ENCODE results near the gene DAGLB. TPM values are rescaled to one million over a fixed set of nuclear protein-coding genes. Genes with fewer than 3 reads are reported as not detected.

Gene DAGLB
- total RNA-seq, 2 donors from 2014 or later, result 22.7 to 24.5 TPM

DNA sequence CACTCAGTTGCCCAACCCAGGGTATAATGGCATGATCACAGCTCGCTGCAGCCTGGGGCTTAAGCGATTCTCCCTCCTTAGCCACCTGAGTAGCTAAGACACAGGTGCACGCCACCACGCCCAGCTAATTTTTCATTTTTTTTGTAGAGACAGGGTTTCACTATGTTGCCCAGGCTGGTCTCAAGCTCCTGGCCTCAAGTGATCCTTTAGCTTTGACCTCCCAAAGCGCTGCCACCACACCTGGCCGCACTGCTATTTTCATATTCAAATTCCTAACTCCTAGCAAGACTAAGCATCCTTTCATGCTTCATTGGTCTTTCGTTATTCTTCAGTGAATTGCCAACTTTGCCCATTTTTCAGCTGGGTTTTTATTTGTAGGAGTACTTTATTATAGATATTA lies 30.4 kb upstream of the DAGLB start:
- Mint-ChIP-seq H3K36me3 (ENCODE audit: low read depth) (peaks cover 22% of the 10 kb centered on the region), H3K9me3 (no peaks in the 10 kb centered on the region), H3K4me1 (peaks cover 11% of the 10 kb centered on the region), H3K27ac (no peak overlapping the region), H3K27me3 (ENCODE audit: insufficient read depth) (no peaks in the 10 kb centered on the region), H3K4me3 (no peak overlapping the region)
- Histone ChIP-seq H3K27me3 (ENCODE audit: control insufficient read depth, insufficient read depth, low read length, poor library complexity, severe bottlenecking) (no peaks in the 10 kb centered on the region), H3K36me3 (ENCODE audit: control insufficient read depth, insufficient read depth, low read length) (peaks cover 44% of the 10 kb centered on the region), H3K9me3 (ENCODE audit: control insufficient read depth, low read length) (no peaks in the 10 kb centered on the region), H3K4me1 (ENCODE audit: control insufficient read depth, insufficient read depth, low read length) (no peaks in the 10 kb centered on the region), H3K27ac (ENCODE audit: low read depth, low read length) (no peak overlapping the region), H3K4me3 (ENCODE audit: low read length) (no peak overlapping the region), H3K9ac (ENCODE audit: extremely low read depth, low read length, poor library complexity, severe bottlenecking) (no peak overlapping the region)
- TF ChIP-seq, protein P1, sequence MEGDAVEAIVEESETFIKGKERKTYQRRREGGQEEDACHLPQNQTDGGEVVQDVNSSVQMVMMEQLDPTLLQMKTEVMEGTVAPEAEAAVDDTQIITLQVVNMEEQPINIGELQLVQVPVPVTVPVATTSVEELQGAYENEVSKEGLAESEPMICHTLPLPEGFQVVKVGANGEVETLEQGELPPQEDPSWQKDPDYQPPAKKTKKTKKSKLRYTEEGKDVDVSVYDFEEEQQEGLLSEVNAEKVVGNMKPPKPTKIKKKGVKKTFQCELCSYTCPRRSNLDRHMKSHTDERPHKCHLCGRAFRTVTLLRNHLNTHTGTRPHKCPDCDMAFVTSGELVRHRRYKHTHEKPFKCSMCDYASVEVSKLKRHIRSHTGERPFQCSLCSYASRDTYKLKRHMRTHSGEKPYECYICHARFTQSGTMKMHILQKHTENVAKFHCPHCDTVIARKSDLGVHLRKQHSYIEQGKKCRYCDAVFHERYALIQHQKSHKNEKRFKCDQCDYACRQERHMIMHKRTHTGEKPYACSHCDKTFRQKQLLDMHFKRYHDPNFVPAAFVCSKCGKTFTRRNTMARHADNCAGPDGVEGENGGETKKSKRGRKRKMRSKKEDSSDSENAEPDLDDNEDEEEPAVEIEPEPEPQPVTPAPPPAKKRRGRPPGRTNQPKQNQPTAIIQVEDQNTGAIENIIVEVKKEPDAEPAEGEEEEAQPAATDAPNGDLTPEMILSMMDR (conservative IDR thresholded peaks at IDR 0.05), result no peak
- no peak for DNase-seq
- WGBS, 2 experiments (ENCODE audit: insufficient coverage in 1 of 2, insufficient read length in 1 of 2), result 87 to 96% methylated on average over 4 to 7 of the region's 7 CpGs

DNA sequence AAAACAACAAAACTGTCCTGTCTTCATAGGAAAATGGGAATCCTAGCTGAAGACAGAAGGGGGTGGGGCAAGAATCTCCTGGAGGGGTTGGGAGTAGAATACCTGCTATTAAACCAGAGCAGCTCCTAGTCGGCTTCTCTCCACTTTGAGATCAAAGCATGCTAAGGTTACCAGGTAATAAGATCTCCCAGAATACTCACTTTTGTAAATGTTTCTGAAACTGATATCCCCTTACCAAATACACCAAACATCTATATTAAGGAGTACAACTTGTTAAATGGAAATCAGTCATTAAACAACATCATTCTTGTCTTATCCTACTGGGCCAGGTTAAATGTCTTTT lies 29.5 kb upstream of the DAGLB start:
- Mint-ChIP-seq H3K27me3 (ENCODE audit: insufficient read depth) (no peaks in the 10 kb centered on the region), H3K4me3 (no peak overlapping the region), H3K27ac (no peak overlapping the region), H3K4me1 (peaks cover 9% of the 10 kb centered on the region), H3K36me3 (ENCODE audit: low read depth) (peaks cover 26% of the 10 kb centered on the region), H3K9me3 (no peaks in the 10 kb centered on the region)
- TF ChIP-seq, protein P1 (conservative IDR thresholded peaks at IDR 0.05), result no peak
- Histone ChIP-seq H3K9ac (ENCODE audit: extremely low read depth, low read length, poor library complexity, severe bottlenecking) (no peak overlapping the region), H3K27me3 (ENCODE audit: control insufficient read depth, insufficient read depth, low read length, poor library complexity, severe bottlenecking) (no peaks in the 10 kb centered on the region), H3K36me3 (ENCODE audit: control insufficient read depth, insufficient read depth, low read length) (peaks cover 51% of the 10 kb centered on the region), H3K9me3 (ENCODE audit: control insufficient read depth, low read length) (no peaks in the 10 kb centered on the region), H3K4me1 (ENCODE audit: control insufficient read depth, insufficient read depth, low read length) (no peaks in the 10 kb centered on the region), H3K27ac (ENCODE audit: low read depth, low read length) (no peak overlapping the region), H3K4me3 (ENCODE audit: low read length) (no peak overlapping the region)
- DNase-seq, result no peak
- 91 to 100% methylated on average over 1 of the region's 1 CpG for WGBS, 2 experiments (ENCODE audit: insufficient coverage in 1 of 2, insufficient read length in 1 of 2)

DNA sequence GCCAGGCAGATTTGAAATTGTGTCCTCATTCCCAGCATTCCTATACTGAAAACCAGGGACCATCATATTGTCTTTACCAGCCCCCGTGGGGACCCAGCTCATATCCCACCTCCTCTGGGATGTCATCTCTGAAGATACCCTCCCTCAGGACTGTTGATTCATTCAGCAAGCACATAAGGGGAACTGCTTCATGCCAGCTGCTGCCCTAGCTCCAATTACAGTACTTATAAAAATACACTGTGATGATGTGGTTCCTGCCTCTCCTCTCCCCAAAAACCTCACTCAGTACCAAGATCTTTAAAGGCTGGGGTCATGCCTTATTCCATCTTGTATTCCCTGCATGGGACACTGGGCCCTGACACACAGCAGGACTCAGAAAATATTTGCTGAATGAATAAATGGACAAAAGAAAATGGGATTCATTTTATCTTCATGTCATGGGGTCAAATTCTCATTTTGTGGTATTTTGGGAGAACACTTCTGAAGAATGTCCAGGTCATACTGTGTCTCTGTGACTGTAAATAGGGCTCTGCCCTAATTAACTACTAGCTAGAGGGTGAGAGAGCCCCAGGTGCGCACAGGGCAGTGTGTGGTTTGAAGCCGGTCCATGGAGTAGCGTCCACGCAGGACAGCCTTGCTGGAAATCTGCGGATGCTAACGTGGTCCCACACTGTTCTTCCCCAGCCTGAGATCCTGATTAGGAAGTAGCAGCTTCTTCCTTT lies 29.0 kb upstream of the DAGLB start:
- Mint-ChIP-seq H3K36me3 (ENCODE audit: low read depth) (peaks cover 30% of the 10 kb centered on the region), H3K27me3 (ENCODE audit: insufficient read depth) (no peaks in the 10 kb centered on the region), H3K9me3 (no peaks in the 10 kb centered on the region), H3K4me3 (no peak overlapping the region), H3K4me1 (peaks cover 8% of the 10 kb centered on the region), H3K27ac (no peak overlapping the region)
- H3K36me3 ChIP-seq (ENCODE audit: control insufficient read depth, insufficient read depth, low read length), result peaks cover 54% of the 10 kb centered on the region
- DNase-seq, result no peak
- H3K27ac ChIP-seq (ENCODE audit: low read depth, low read length), result no peak overlapping the region
- H3K27me3 ChIP-seq (ENCODE audit: control insufficient read depth, insufficient read depth, low read length, poor library complexity, severe bottlenecking), result no peaks in the 10 kb centered on the region
- TF ChIP-seq, protein P1 (conservative IDR thresholded peaks at IDR 0.05), result no peak
- H3K9me3 ChIP-seq (ENCODE audit: control insufficient read depth, low read length), result no peaks in the 10 kb centered on the region
- no peak overlapping the region for H3K9ac ChIP-seq (ENCODE audit: extremely low read depth, low read length, poor library complexity, severe bottlenecking)
- no peak overlapping the region for H3K4me3 ChIP-seq (ENCODE audit: low read length)
- no peaks in the 10 kb centered on the region for H3K4me1 ChIP-seq (ENCODE audit: control insufficient read depth, insufficient read depth, low read length)
- 86 to 93% methylated on average over 5 to 7 of the region's 7 CpGs for WGBS, 2 experiments (ENCODE audit: insufficient coverage in 1 of 2, insufficient read length in 1 of 2)
